GM15510 (cell line): Measurements from ENCODE around the gene MERTK.

Source experiments
- POLR2A ChIP-seq: IDR thresholded peaks from 3 replicates; pipeline ENCODE4 v1.6.1; 2011; ENCODE audit warnings: borderline replicate concordance; ENCODE audit not compliant: insufficient read length; ENCODE audit errors: extremely low read depth

Gene MERTK

GRCh38 chr2:111909079-111909478 is 10.7 kb downstream of the MERTK start:
- TF ChIP-seq POLR2A: no peak

GRCh38 chr2:111910609-111911277 is 12.3 kb downstream of the MERTK start:
- no peak for TF ChIP-seq POLR2A

GRCh38 chr2:111912547-111912946 is 14.1 kb downstream of the MERTK start:
- no peak for TF ChIP-seq POLR2A

GRCh38 chr2:111917106-111917505 is 18.7 kb downstream of the MERTK start:
- no peak for TF ChIP-seq POLR2A

GRCh38 chr2:111918383-111918806 is 20.0 kb downstream of the MERTK start:
- TF ChIP-seq POLR2A: no peak

GRCh38 chr2:111919365-111919764 is 21.0 kb downstream of the MERTK start:
- no peak for TF ChIP-seq POLR2A

- TF ChIP-seq POLR2A: no peak
These were observed 21.6 kb downstream of the MERTK start for GRCh38 chr2:111919794-111920608.

- TF ChIP-seq POLR2A: no peak
These were observed 24.9 kb downstream of the MERTK start for GRCh38 chr2:111923276-111923804.

GRCh38 chr2:111924617-111925107 is 26.3 kb downstream of the MERTK start:
- TF ChIP-seq POLR2A: no peak

- TF ChIP-seq POLR2A: no peak
These were observed 29.3 kb downstream of the MERTK start for GRCh38 chr2:111927723-111928122.

- no peak for TF ChIP-seq POLR2A
These were observed 32.0 kb downstream of the MERTK start for GRCh38 chr2:111930409-111930808.

- no peak for TF ChIP-seq POLR2A
These were observed 32.5 kb downstream of the MERTK start for GRCh38 chr2:111930875-111931274.

- TF ChIP-seq POLR2A: no peak
These were observed 34.5 kb downstream of the MERTK start for GRCh38 chr2:111932841-111933291.

GRCh38 chr2:111936881-111937280 is 38.5 kb downstream of the MERTK start:
- no peak for TF ChIP-seq POLR2A

- no peak for TF ChIP-seq POLR2A
These were observed 40.0 kb downstream of the MERTK start for GRCh38 chr2:111938392-111938791.

GRCh38 chr2:111940333-111941196 is 42.2 kb downstream of the MERTK start:
- no peak for TF ChIP-seq POLR2A

GRCh38 chr2:111941531-111941930 is 43.1 kb downstream of the MERTK start:
- TF ChIP-seq POLR2A: no peak
